Activated B cell treated with CpG ODN at 0.5 μM for 24 hours (primary cell): ENCODE results near the gene STK24. TPM values are rescaled to one million over a fixed set of nuclear protein-coding genes. Genes with fewer than 3 reads are reported as not detected.

Experiments
- ATAC-seq: fragments of 200-7000 bp; cut with Tn5 transposase; one replicate; pipeline ENCODE4 v1.10.0; 2021; ENCODE audit warnings: low read depth, mild to moderate bottlenecking, moderate library complexity
- CTCF ChIA-PET: fragments of 350-600 bp; sonication (Branson Sonifier 250); formaldehyde crosslinking; loops from one replicate; lab custom pipeline; 2021; ENCODE audit warnings: antibody characterized with exemption; lab: Charles Lee
- POLR2A ChIA-PET: fragments of 350-600 bp; sonication (Branson Sonifier 250); formaldehyde crosslinking; loops from one replicate; lab custom pipeline; 2021; ENCODE audit warnings: antibody characterized with exemption; lab: Charles Lee
- DNase-seq: peaks from one replicate; pipeline ENCODE4 v3.0.0; 2022
- H3K27ac Mint-ChIP-seq: one replicate; pipeline ENCODE4 v1.8.0; 2020; ENCODE audit warnings: mixed read lengths
- H3K27me3 Mint-ChIP-seq: one replicate; pipeline ENCODE4 v1.8.0; 2021; ENCODE audit warnings: mixed read lengths
- H3K36me3 Mint-ChIP-seq: one replicate; pipeline ENCODE4 v1.8.0; 2021; ENCODE audit warnings: low read depth, mixed read lengths
- H3K4me1 Mint-ChIP-seq: one replicate; pipeline ENCODE4 v1.8.0; 2021; ENCODE audit warnings: mixed read lengths
- H3K4me3 Mint-ChIP-seq: one replicate; pipeline ENCODE4 v1.8.0; 2020; ENCODE audit warnings: mild to moderate bottlenecking, mixed read lengths
- H3K9me3 Mint-ChIP-seq: one replicate; pipeline ENCODE4 v1.8.0; 2020; ENCODE audit warnings: mixed read lengths
- intact Hi-C: fragments of 100-400 bp; cut with micrococcal nuclease; formaldehyde crosslinking; loops from one replicate; pipeline ENCODE4 v1.15.1; 2024
- total RNA-seq: library from RNA; stranded (reverse); gene quantifications from 2 replicates; pipeline ENCODE4 v1.2.3, GENCODE V29; 2022
- TF ChIP-seq, protein P1 (sequence below): fragments of 200-600 bp; IDR thresholded peaks from one replicate; pipeline ENCODE4 v1.8.0; 2022; ENCODE audit warnings: antibody characterized with exemption, mild to moderate bottlenecking

STK24 gene
- total RNA-seq, 1 donor from 2014 or later = 84.8 TPM

DNA sequence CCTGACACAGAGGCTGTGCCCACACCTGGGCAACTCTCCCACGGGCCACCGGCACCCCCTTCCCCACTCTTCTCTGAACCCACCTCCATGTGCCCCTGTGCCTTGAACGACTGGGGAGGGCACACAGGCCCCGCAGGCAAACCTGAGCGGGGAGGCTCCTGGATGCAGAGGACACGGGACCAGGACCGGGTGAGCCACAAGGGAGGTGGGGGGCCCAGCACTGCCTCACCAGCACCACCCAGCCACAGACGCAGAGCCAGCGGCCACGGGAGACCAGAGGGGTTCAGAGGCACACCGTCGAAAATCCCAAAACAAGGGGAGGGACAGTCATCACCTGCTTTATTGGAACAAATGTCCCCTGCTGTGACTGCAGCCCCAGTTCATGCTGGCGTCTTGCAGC is 49.4 kb downstream of the STK24 start:
- no peak overlapping the region for H3K27ac Mint-ChIP-seq
- TF ChIP-seq, protein P1, sequence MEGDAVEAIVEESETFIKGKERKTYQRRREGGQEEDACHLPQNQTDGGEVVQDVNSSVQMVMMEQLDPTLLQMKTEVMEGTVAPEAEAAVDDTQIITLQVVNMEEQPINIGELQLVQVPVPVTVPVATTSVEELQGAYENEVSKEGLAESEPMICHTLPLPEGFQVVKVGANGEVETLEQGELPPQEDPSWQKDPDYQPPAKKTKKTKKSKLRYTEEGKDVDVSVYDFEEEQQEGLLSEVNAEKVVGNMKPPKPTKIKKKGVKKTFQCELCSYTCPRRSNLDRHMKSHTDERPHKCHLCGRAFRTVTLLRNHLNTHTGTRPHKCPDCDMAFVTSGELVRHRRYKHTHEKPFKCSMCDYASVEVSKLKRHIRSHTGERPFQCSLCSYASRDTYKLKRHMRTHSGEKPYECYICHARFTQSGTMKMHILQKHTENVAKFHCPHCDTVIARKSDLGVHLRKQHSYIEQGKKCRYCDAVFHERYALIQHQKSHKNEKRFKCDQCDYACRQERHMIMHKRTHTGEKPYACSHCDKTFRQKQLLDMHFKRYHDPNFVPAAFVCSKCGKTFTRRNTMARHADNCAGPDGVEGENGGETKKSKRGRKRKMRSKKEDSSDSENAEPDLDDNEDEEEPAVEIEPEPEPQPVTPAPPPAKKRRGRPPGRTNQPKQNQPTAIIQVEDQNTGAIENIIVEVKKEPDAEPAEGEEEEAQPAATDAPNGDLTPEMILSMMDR = no peak
- H3K36me3 Mint-ChIP-seq = peaks cover 2% of the 10 kb centered on the region
- intact Hi-C loops = loop anchor here (2.0 kb wide), 1 partner anchor 19 kb away; no protein-coding TSS in a partner anchor
- ChIA-PET POLR2A (no interaction called here), CTCF (interaction anchor here (1.1 kb wide), 1 partner anchor 25 kb away, joined by 3 read pairs; no protein-coding TSS in a partner anchor)
- H3K27me3 Mint-ChIP-seq = no peaks in the 10 kb centered on the region
- H3K4me1 Mint-ChIP-seq = peaks cover 96% of the 10 kb centered on the region
- H3K4me3 Mint-ChIP-seq = no peak overlapping the region
- DNase-seq (no peak), ATAC-seq (no peak)
- no peaks in the 10 kb centered on the region for H3K9me3 Mint-ChIP-seq

DNA sequence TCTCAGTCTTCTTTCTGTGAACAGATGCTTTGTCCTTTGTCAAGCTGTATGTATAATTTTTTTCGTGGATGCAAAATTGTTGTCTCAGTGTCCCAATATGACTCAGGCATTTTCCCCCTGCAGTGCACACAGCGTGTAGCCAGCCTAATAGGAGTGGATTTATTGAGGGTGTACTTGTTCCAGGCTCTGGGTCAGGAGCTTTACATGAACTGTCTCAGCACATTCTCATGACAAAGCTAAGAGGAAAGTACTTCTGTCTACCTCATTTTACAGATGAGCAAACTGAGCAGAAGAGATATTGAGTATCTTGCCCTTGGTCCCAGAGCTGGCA is 50.8 kb downstream of the STK24 start:
- peaks cover 2% of the 10 kb centered on the region for H3K36me3 Mint-ChIP-seq
- peak overlapping the region; percentile 83 for H3K27ac Mint-ChIP-seq
- peak overlapping the region; percentile 63 for H3K4me3 Mint-ChIP-seq
- no peak for DNase-seq
- TF ChIP-seq, protein P1 = no peak
- CTCF ChIA-PET = no interaction called here
- no peaks in the 10 kb centered on the region for H3K9me3 Mint-ChIP-seq
- peaks cover 96% of the 10 kb centered on the region for H3K4me1 Mint-ChIP-seq
- intact Hi-C loops = loop anchor here (1.0 to 2.0 kb wide), 2 partner anchors 9 to 17 kb away; no protein-coding TSS in a partner anchor
- H3K27me3 Mint-ChIP-seq = no peaks in the 10 kb centered on the region
- POLR2A ChIA-PET = interaction anchor here (1.1 kb wide), 1 partner anchor 11 kb away, joined by 6 read pairs; no protein-coding TSS in a partner anchor
- ATAC-seq = peak; percentile 43

DNA sequence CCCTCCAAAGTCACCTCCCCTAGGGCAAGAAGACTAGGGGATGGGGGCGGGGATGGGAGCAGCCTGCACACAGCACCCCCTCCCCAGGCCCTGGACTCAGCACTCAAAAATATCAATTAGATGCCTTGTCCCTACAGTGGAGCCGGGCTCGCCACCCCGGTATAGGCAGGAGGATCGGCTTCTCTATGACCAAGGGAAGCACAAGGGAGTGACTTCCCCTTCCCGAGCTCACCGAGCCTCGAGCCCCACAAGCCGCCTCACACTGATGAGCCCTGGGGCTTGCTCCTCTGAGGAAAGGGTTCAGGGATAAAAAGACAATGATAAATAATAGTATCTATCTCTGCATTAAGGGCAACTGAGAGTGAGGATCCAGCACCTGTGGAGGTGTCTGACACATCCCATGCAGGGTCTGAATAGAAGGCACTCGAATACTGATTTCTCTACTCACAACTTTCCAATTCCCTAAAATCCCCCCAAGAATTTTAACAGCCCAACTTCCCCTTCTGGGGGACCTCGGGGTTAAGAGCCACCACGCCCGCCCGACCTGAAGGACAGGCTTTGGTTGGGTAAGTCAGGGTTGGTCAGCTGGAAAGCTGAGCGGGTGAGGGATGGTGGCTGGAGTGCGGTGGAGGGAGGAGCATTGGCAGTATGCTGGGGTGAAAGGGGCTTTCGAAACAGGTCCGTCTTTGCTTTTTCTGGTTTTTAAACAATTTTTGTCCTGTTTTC is 51.3 kb downstream of the STK24 start:
- H3K4me3 Mint-ChIP-seq = peak overlapping the region; percentile 63
- peaks cover 94% of the 10 kb centered on the region for H3K4me1 Mint-ChIP-seq
- H3K27me3 Mint-ChIP-seq = no peaks in the 10 kb centered on the region
- TF ChIP-seq, protein P1 = no peak
- peaks cover 2% of the 10 kb centered on the region for H3K36me3 Mint-ChIP-seq
- ChIA-PET POLR2A (no interaction called here), CTCF (no interaction called here)
- ATAC-seq (peak; percentile 66), DNase-seq (no peak)
- peak overlapping the region; percentile 83 for H3K27ac Mint-ChIP-seq
- intact Hi-C loops = loop anchor here (1.0 to 2.0 kb wide), 3 partner anchors 8 to 17 kb away; no protein-coding TSS in a partner anchor
- no peaks in the 10 kb centered on the region for H3K9me3 Mint-ChIP-seq

DNA sequence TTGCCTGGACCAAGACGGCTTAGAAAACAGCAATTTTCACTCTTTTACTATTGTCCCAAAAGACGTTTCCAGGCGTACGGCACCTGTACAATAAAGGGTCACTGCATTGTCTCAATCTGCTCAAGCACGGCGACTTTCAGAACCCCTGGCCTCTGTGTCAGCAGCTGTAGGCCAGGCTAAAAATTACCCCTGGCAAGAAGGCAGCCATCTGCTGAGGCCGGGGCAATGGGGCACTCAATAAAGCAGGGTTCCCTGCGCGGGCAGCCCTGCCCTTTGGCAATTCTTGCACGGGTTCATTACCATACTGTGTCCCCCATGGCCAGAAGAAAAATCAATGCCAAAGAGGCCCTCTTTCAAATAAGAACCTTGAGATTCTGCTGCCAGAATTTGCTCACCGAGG is 52.1 kb downstream of the STK24 start:
- ATAC-seq (no peak), DNase-seq (no peak)
- Mint-ChIP-seq H3K27ac (peak overlapping the region; percentile 71), H3K9me3 (no peaks in the 10 kb centered on the region), H3K36me3 (peaks cover 2% of the 10 kb centered on the region), H3K27me3 (no peaks in the 10 kb centered on the region), H3K4me3 (no peak overlapping the region), H3K4me1 (peaks cover 94% of the 10 kb centered on the region)
- CTCF ChIA-PET = no interaction called here
- TF ChIP-seq, protein P1 = no peak
- POLR2A ChIA-PET = no interaction called here
- intact Hi-C loops = loop anchor here (2.0 kb wide), 1 partner anchor 18 kb away; no protein-coding TSS in a partner anchor

DNA sequence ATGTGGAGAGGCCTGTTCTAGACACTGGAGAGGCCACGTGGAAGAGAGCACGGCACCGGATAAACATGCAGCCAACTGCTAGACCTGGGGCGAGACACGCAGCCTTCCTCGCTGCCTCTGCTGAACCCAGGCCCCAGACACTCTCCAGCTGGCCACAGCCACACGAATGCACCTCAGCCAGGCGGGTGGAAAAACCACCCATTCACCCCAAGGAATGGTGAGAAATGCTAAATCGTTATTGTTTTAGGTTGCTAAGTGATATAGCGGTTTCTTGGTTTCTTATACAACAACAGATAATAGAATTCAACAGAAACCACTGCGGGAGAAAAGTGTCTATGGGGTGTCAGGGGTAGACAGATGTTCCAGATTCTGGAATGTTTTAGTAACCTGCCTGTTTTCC is 52.5 kb downstream of the STK24 start:
- intact Hi-C loops = loop anchor here (2.0 kb wide), 1 partner anchor 18 kb away; no protein-coding TSS in a partner anchor
- POLR2A ChIA-PET = interaction anchor here (1.3 kb wide), 1 partner anchor 38 kb away, joined by 3 read pairs; no protein-coding TSS in a partner anchor
- TF ChIP-seq, protein P1 = no peak
- CTCF ChIA-PET = no interaction called here
- Mint-ChIP-seq H3K27me3 (no peaks in the 10 kb centered on the region), H3K4me3 (no peak overlapping the region), H3K36me3 (peaks cover 3% of the 10 kb centered on the region), H3K27ac (peak overlapping the region; percentile 71), H3K9me3 (no peaks in the 10 kb centered on the region), H3K4me1 (peaks cover 94% of the 10 kb centered on the region)
- no peak for DNase-seq
- no peak for ATAC-seq
